GM19043 (cell line): Measurements from ENCODE around the gene ZNF281.
"Not testable (repeated sequence)": the region's sequence is repeated elsewhere in the genome, so short reads cannot be mapped to it uniquely, and the experiment has no call there.

ENCODE experiments used
- ATAC-seq: cut with Tn5 transposase; IDR thresholded peaks from one replicate; pipeline ENCODE4 v1.9.1; 2021; ENCODE audit warnings: low read depth; ENCODE audit not compliant: unreplicated experiment

The ZNF281 gene

GRCh38 chr1:200367841-200368534, 41.8 kb downstream of the ZNF281 start:
- ATAC-seq: no peak

GRCh38 chr1:200366577-200367253, 43.1 kb downstream of the ZNF281 start:
- no peak for ATAC-seq

GRCh38 chr1:200365897-200366426, 43.9 kb downstream of the ZNF281 start:
- no peak for ATAC-seq

DNA sequence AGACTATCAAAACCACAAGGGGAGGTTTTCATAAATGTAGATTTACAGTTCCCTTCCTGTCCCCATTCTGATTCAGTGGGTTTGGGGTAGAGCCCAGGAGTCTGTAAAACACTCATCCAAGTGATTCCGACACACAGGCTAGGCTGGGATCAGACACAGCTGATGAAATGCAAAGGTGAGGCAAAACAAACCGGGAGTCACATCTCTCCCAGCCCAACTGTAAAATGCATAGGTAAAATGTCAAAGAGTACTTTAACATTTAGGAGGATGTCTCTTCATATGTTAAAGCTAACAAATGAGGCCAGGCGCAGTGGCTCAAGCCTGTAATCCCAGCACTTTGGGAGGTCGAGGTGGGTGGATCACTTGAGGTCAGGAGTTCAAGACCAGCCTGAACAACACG, 45.0 kb downstream of the ZNF281 start:
- no peak for ATAC-seq

GRCh38 chr1:200364091-200364759, 45.6 kb downstream of the ZNF281 start:
- ATAC-seq: no peak

DNA sequence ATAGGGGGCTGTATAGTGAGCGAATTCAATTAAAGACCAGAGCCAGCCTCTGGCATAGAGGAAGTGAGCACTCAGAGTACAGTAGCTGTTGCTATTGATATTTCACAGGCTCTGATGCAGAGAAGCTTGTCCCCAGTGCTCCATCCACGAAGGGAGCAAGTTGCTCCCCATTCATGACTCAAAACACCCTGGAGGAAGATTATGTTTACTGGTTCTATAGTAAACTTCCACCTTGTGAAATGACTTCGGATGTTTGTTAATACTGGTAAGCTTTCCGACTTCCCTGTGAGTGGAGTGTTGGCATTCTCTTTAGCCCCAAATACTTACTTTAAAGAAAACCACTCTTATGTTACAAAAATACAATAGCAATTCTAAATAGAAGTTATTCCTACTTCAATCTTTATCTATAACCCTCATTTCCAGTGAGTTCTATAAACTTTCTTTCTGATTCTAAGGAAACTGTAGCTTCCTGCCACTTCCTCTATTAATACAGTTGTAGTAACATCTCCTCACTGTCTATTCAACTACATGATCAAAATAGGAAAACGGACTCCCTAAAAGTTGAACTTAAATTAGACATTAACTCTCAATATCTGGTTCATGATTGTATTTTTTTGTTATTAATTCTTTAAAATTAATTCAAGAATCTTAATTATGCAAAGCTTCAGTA, 46.4 kb downstream of the ZNF281 start:
- peak; percentile 65 for ATAC-seq

DNA sequence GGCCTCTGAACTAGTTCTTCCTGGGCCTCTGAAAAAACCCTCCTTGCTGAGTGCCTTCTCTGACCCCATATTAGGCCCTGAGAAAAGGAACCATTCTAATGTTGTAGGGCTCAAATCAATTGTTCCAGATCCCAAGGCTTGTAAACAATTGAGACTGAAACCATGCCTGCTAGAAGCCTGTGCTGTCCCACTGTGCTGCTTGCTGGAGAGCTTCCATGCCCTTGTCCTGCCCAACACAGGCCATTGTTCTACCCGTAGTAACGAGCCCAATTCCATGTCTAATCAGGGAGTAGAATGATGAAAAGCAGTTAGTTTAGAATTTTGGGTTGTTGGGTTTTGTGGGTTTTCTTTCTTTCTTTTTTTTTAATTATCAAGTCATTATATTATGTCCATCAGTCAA, 47.4 kb downstream of the ZNF281 start:
- no peak for ATAC-seq

DNA sequence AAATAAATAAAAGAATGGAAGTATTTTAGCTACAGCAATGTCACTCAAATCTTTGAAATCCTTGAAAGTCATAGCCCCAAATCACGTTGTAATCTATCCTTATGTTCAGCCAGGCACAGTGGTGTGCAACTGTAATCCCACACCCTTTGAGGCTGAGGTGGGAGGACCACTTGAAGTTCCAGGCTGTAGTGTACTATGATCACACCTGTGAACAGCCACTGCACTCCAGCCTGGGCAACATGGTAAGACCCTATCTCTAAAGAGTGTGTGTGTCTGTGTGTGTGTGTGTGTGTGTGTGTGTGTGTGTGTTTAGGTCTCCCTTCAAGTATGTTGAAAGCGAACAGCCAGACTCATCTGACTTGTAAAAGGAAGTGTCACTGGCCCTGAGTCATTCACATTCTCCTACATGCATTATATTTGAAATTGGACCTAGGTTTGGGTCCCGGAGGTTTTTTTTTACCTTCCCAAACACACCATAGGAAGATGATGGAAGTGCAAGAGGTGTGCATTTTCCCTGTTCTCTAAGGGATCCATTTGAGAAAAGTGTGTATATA, 50.1 kb downstream of the ZNF281 start:
- no peak for ATAC-seq

DNA sequence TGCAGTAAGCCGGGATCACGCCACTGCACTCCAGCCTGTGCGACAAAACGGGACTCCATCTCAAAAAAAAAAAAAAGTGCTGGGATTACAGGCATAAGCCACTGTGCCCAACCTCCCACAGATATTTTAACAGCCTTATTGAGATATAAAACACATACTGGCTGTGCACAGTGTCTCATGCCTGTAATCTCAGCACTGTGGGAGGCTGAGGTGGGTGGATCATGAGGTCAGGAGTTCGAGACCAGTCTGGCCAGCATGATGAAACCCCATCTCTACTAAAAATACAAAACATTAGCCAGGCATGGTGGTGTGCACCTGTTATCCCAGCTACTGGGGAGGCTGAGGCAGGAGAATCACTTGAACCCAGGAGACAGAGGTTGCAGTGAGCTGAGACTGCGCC, 51.9 kb downstream of the ZNF281 start:
- ATAC-seq: not testable (repeated sequence)

- ATAC-seq: no peak
Measured at GRCh38 chr1:200355801-200356200, 54.0 kb downstream of the ZNF281 start.
